HUES6 (cell line): ENCODE results near the gene HOXD8.
A peak's percentile ranks its signal among the peaks of the same experiment; 100 is the strongest.

Experiments
- H3K27ac ChIP-seq: 2 replicates; pipeline ENCODE4 v1.7.0; 2013; ENCODE audit warnings: low read depth, mild to moderate bottlenecking, low read length, inconsistent platforms
- H3K27me3 ChIP-seq: 2 replicates; pipeline ENCODE4 v1.6.1; 2013; ENCODE audit warnings: low read length; ENCODE audit not compliant: control insufficient read depth, insufficient read depth
- H3K36me3 ChIP-seq: 2 replicates; pipeline ENCODE4 v1.6.1; 2013; ENCODE audit warnings: low read length; ENCODE audit not compliant: control insufficient read depth, insufficient read depth
- H3K4me1 ChIP-seq: 2 replicates; pipeline ENCODE4 v1.6.1; 2013; ENCODE audit warnings: low read length; ENCODE audit not compliant: control insufficient read depth, insufficient read depth
- H3K4me3 ChIP-seq: 2 replicates; pipeline ENCODE4 v1.5.1; 2013; ENCODE audit warnings: low read depth, low read length
- H3K9ac ChIP-seq: one replicate; pipeline ENCODE4 v1.6.1; 2013; ENCODE audit warnings: mild to moderate bottlenecking, low read length
- H3K9me3 ChIP-seq: 2 replicates; pipeline ENCODE4 v1.6.1; 2013; ENCODE audit warnings: low read depth, low read length; ENCODE audit not compliant: control insufficient read depth, insufficient read depth

The HOXD8 gene

GRCh38 chr2:176099159-176099727 is 30.3 kb upstream of the HOXD8 start:
- Histone ChIP-seq H3K4me1 (peaks cover 43% of the 10 kb centered on the region), H3K36me3 (no peaks in the 10 kb centered on the region), H3K4me3 (peak overlapping the region; percentile 48), H3K27ac (no peak overlapping the region), H3K9ac (peak overlapping the region; percentile 10), H3K27me3 (peaks cover 100% of the 10 kb centered on the region), H3K9me3 (no peaks in the 10 kb centered on the region)

GRCh38 chr2:176099728-176100546 is 29.6 kb upstream of the HOXD8 start, which contains the start of gene HOXD12:
Gene HOXD12, plus strand, starts transcription at chr2:176099795. Its CDS starts 7 bp downstream, at chr2:176099802.
- H3K9me3 ChIP-seq, result no peaks in the 10 kb centered on the region
- no peak within 1 kb of the TSS for H3K27ac ChIP-seq
- H3K4me1 ChIP-seq, result peaks cover 50% of the 10 kb centered on the region
- no peaks in the 10 kb centered on the region for H3K36me3 ChIP-seq
- peak within 1 kb of the TSS; percentile 48 for H3K4me3 ChIP-seq
- H3K27me3 ChIP-seq, result peaks cover 100% of the 10 kb centered on the region
- peak within 1 kb of the TSS; percentile 10 for H3K9ac ChIP-seq

- no peaks in the 10 kb centered on the region for H3K9me3 ChIP-seq
- H3K9ac ChIP-seq, result no peak overlapping the region
- H3K27ac ChIP-seq, result no peak overlapping the region
- H3K4me1 ChIP-seq, result peaks cover 54% of the 10 kb centered on the region
- peaks cover 100% of the 10 kb centered on the region for H3K27me3 ChIP-seq
- no peaks in the 10 kb centered on the region for H3K36me3 ChIP-seq
- H3K4me3 ChIP-seq, result peak overlapping the region; percentile 48; the same call in 1 of the 2 replicates
Measured at GRCh38 chr2:176100547-176101140, 28.9 kb upstream of the HOXD8 start.

- Histone ChIP-seq H3K36me3 (no peaks in the 10 kb centered on the region), H3K4me1 (peaks cover 59% of the 10 kb centered on the region), H3K27ac (no peak overlapping the region), H3K9ac (no peak overlapping the region), H3K9me3 (no peaks in the 10 kb centered on the region), H3K27me3 (peaks cover 100% of the 10 kb centered on the region), H3K4me3 (no peak overlapping the region)
Measured at GRCh38 chr2:176101216-176101830, 28.2 kb upstream of the HOXD8 start.

DNA sequence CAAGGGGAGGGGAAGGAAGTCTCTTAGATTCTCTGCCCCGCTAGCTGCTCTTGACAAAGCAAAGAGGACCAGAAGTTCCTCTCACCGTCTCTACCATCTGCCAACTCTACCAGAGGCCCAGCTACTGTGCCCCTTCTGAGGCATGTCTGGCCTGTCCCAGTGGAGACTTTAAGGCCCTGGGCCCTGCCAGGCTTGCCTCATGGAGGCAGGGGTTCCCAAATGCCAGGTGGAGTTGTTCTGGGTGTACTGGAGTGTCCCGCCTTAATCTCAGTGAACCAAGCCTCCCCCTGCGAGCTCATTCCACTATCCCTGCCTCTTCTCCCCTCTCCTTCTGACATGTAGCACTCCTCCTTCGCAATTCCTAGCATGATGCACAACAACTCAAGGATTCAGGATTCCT is 27.7 kb upstream of the HOXD8 start:
- Histone ChIP-seq H3K27me3 (peaks cover 100% of the 10 kb centered on the region), H3K4me1 (peaks cover 53% of the 10 kb centered on the region)

DNA sequence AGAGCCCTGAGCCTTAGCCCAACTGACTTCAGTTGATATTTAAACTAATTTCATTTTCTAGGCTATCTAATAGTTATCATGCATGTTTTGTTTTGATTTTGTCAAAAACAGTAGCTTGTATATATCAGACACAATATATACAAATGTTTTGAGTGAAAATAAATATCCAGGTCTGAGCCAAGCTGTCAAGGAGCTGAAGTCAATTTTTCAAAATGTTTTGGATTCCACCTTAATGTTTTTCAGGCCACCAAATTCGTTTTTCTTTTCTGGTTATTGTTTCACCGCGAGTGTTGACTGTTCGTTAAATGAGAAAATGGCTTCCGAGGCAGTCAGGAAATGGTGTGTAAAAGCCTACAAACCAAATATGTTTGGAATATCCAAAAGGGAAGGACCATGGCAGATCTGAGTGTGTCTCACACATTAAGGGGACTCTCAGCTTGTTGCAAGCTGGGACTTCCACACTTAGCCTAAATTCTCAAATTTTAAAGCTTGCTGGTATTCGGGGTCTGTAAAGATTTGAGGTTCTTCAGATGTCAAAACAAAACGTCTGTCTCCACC is 27.1 kb upstream of the HOXD8 start:
- Histone ChIP-seq H3K4me3 (no peak overlapping the region), H3K27ac (no peak overlapping the region), H3K27me3 (peaks cover 100% of the 10 kb centered on the region), H3K4me1 (peaks cover 57% of the 10 kb centered on the region), H3K9me3 (no peaks in the 10 kb centered on the region), H3K36me3 (no peaks in the 10 kb centered on the region), H3K9ac (no peak overlapping the region)

More for the DNA sequence above, 27.7 kb upstream of the HOXD8 start:
- no peak overlapping the region for H3K4me3 ChIP-seq
- H3K9ac ChIP-seq, result no peak overlapping the region
- no peak overlapping the region for H3K27ac ChIP-seq
- H3K9me3 ChIP-seq, result no peaks in the 10 kb centered on the region
- no peaks in the 10 kb centered on the region for H3K36me3 ChIP-seq

GRCh38 chr2:176103194-176103593 is 26.3 kb upstream of the HOXD8 start:
- no peaks in the 10 kb centered on the region for H3K9me3 ChIP-seq
- H3K4me3 ChIP-seq, result no peak overlapping the region
- H3K4me1 ChIP-seq, result peaks cover 52% of the 10 kb centered on the region
- no peak overlapping the region for H3K9ac ChIP-seq
- no peaks in the 10 kb centered on the region for H3K36me3 ChIP-seq
- H3K27ac ChIP-seq, result no peak overlapping the region
- H3K27me3 ChIP-seq, result peaks cover 99% of the 10 kb centered on the region

DNA sequence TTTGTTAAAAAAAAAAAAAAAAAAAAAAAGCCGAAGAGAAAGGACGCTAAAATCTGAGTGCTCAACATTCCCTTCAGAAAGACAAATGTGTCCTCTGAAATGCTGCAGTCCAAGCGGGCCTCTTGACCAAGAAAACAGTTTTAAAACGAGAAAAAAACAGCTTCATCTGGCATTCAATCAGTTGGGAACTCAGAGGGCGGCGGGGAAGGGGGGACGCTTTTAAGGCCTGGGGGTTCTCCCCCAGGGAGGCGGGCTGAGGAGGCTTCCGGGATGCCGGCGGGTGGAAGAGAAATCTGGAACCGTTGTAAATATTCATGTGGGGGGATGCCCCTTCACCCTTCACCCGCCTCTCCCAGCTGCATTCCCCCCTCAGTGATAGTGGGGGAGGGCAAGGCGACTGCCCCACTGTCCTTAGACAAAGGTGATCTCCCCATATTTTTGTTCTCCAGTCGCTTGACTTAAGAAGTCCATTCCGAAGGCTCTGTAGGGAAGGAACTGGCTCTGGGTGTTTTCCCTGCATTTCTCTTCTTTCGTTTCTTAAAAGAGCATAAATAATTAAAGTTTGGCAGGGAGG is 25.7 kb upstream of the HOXD8 start:
- Histone ChIP-seq H3K4me3 (peak overlapping the region; percentile 52), H3K4me1 (peaks cover 51% of the 10 kb centered on the region), H3K27me3 (peaks cover 99% of the 10 kb centered on the region), H3K36me3 (no peaks in the 10 kb centered on the region), H3K27ac (no peak overlapping the region), H3K9me3 (no peaks in the 10 kb centered on the region), H3K9ac (no peak overlapping the region)

DNA sequence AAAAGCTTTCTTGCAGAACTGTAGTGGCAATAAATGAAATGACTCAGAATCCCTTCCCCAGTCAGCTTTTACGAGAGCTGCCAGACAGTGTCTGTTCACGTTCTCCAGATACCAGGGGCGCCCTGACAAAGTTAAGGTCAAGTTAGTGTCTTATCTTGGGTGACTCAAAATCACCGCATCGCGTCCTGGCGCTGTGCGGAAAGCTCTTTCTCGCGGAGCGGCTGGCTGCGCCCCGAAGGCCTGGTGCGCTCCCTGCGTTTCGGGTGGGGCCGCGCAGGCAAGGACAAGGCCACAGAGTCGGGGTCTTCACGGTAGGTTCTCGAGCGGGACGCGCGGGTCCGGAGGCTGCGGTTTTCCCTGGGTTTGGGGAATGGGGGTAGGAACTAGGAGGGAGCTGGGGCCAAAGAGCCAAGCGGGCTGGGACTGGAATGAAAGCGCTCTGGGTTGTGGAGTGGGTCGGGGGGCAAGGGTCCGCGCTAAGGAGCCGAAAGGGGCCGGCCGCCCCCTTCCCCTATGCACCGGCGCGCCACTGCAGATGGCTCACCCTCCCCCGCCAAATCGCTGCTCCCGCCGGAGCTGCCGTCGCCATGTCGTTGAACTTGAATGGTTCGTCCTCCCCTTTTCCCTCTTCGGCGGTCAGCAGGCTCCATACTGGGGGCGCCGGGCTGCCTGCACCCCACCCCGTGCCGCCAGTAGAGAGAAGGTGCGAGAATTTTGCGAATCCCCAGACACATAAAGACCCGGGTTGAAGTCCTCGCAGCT is 25.0 kb upstream of the HOXD8 start:
- Histone ChIP-seq H3K36me3 (no peaks in the 10 kb centered on the region), H3K27ac (no peak overlapping the region), H3K4me3 (peak overlapping the region; percentile 52), H3K4me1 (peaks cover 45% of the 10 kb centered on the region), H3K9ac (peak overlapping the region; percentile 62), H3K9me3 (no peaks in the 10 kb centered on the region), H3K27me3 (peaks cover 99% of the 10 kb centered on the region)
